K562 (cell line): ENCODE results near the gene CRAT. TPM values are rescaled to one million over a fixed set of nuclear protein-coding genes. Genes with fewer than 3 reads are reported as not detected.

Source experiments
- AFF4 ChIP-seq: sonication (generic); formaldehyde crosslinking; IDR thresholded peaks from 2 replicates; pipeline ENCODE4 v1.8.0; 2023; ENCODE audit warnings: mild to moderate bottlenecking, missing genetic modification reagents
- BDP1 ChIP-seq: IDR thresholded peaks from 3 replicates; pipeline ENCODE4 v1.6.1; 2011; ENCODE audit not compliant: insufficient read length, insufficient read depth
- GABPB2 ChIP-seq: fragments of 250-450 bp; sonication (Bioruptor Pico); conservative IDR thresholded peaks from 2 replicates; pipeline ENCODE4 v1.5.1; 2021; ENCODE audit warnings: mild to moderate bottlenecking
- HDAC2 ChIP-seq: fragments of 450-650 bp; IDR thresholded peaks from 2 replicates; pipeline ENCODE4 v1.6.1; 2016; ENCODE audit warnings: mild to moderate bottlenecking
- NFIC ChIP-seq: fragments of 450-650 bp; IDR thresholded peaks from 2 replicates; pipeline ENCODE4 v1.6.1; 2017; ENCODE audit warnings: mild to moderate bottlenecking, inconsistent platforms
- POLR3G ChIP-seq: IDR thresholded peaks from 2 replicates; pipeline ENCODE4 v1.6.1; 2011; ENCODE audit not compliant: insufficient read length, insufficient replicate concordance; ENCODE audit errors: extremely low read depth
- SETDB1 ChIP-seq: IDR thresholded peaks from one replicate; pipeline ENCODE4 v1.6.1; 2012; ENCODE audit warnings: low read length, control low read depth, inconsistent platforms
- WHSC1 ChIP-seq: IDR thresholded peaks from one replicate; pipeline ENCODE4 v1.6.1; 2012; ENCODE audit warnings: low read length, control low read depth, inconsistent platforms
- polyA plus RNA-seq, 8 experiments: library from polyadenylated mRNA; depleted of rRNA in 4 of 8; stranded (reverse) in 5 of 8; unstranded in 3 of 8; fragments of >200 nt; fragmentation: Nextera tagmentation in 2 of 8; fragmentation: Illumina TruSeq in 1 of 8; extraction: Ambion mirVana in 2 of 8; extraction: Trizol in 1 of 8; gene quantifications; 2 replicates each; pipeline versions ENCODE4 v1.2.1 to v1.2.3, GENCODE V29; 2011 to 2014; ENCODE audit warnings: inconsistent platforms in 1 of 8, missing spikeins in 1 of 8
- total RNA-seq, 7 experiments: library from RNA; depleted of rRNA in 6 of 7; stranded (reverse); fragments of >200 nt in 6 of 7; fragmentation: Illumina TruSeq in 2 of 7; extraction: Trizol in 2 of 7; gene quantifications; 2 replicates each; pipeline versions ENCODE4 v1.2.1 to v1.2.3, GENCODE V29; 2011 to 2021; ENCODE audit warnings: low replicate concordance in 1 of 7
- TF ChIP-seq, protein P1 (sequence below): fragments of 450-650 bp; formaldehyde crosslinking; IDR thresholded peaks from 2 replicates; pipeline ENCODE4 v1.4.0; 2020; ENCODE audit warnings: mild to moderate bottlenecking, moderate library complexity
- TF ChIP-seq, protein P2 (sequence below): fragments of 250-450 bp; sonication (Bioruptor Pico); IDR thresholded peaks from 2 replicates; pipeline ENCODE4 v1.5.0; 2020; ENCODE audit warnings: mild to moderate bottlenecking, borderline replicate concordance
- TF ChIP-seq, protein P3 (sequence below): fragments of 450-650 bp; IDR thresholded peaks from 2 replicates; pipeline ENCODE4 v1.6.1; 2017; ENCODE audit warnings: mild to moderate bottlenecking, moderate library complexity
- TF ChIP-seq, protein P4 (sequence below): fragments of 250-450 bp; sonication (Bioruptor Pico); IDR thresholded peaks from 2 replicates; pipeline ENCODE4 v1.4.0; 2020

Gene CRAT
- total and polyA plus RNA-seq, 9 of the 15 experiments (the other 6 are each of a cell fraction or from before 2014, with no cell fraction given) = 0.20 to 13.8 (median 5.4) TPM

DNA sequence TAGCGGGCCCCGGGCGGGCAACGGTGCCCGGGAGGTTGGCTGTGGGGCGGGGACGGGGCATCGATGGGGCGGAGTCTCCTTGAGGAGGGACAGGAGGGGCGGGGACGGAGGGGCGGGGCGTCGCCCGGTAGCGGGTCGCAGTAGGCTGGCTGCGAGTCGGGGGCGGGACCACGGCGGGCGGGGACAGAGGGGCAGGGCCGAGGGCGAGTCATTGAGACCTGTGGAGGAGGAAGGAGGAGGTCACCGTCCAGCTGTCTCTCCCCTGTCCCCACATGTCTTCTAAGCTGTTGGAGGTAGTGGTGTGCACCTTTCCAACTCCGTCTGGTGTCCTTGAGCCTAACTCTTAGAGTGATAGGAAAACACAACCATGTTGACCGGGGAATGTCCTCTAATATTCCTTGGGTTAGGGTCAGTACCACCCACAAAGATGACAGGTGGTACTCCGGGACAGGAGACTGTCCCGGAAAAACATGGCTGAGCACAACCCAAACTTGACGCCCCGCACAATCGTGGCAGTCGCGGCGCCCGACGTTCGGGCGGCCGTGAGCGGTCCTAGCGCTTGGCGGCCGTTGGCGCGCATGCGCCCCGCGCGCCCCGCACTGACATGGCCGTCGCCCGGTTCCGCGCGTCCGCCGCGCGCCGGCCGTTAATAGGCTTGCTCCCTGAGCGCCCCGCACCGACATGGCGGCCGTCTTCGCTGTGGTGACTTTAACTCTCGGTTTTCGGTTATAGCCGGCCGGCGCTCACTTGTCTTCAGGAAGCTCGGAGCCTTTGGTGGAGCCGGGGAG lies at the start of gene CRAT, which contains the start of gene PTPA (continued):
- TF ChIP-seq, protein P1, sequence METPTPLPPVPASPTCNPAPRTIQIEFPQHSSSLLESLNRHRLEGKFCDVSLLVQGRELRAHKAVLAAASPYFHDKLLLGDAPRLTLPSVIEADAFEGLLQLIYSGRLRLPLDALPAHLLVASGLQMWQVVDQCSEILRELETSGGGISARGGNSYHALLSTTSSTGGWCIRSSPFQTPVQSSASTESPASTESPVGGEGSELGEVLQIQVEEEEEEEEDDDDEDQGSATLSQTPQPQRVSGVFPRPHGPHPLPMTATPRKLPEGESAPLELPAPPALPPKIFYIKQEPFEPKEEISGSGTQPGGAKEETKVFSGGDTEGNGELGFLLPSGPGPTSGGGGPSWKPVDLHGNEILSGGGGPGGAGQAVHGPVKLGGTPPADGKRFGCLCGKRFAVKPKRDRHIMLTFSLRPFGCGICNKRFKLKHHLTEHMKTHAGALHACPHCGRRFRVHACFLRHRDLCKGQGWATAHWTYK (CRISPR knock-in tag) = peak; percentile 78
- TF ChIP-seq POLR3G = no peak
- peak; percentile 77 for TF ChIP-seq AFF4 (CRISPR knock-in tag)
- TF ChIP-seq, protein P2, sequence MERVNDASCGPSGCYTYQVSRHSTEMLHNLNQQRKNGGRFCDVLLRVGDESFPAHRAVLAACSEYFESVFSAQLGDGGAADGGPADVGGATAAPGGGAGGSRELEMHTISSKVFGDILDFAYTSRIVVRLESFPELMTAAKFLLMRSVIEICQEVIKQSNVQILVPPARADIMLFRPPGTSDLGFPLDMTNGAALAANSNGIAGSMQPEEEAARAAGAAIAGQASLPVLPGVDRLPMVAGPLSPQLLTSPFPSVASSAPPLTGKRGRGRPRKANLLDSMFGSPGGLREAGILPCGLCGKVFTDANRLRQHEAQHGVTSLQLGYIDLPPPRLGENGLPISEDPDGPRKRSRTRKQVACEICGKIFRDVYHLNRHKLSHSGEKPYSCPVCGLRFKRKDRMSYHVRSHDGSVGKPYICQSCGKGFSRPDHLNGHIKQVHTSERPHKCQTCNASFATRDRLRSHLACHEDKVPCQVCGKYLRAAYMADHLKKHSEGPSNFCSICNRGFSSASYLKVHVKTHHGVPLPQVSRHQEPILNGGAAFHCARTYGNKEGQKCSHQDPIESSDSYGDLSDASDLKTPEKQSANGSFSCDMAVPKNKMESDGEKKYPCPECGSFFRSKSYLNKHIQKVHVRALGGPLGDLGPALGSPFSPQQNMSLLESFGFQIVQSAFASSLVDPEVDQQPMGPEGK (CRISPR knock-in tag) = no peak
- TF ChIP-seq NFIC = no peak; the same call in 1 of the 2 replicates
- TF ChIP-seq, protein P3, sequence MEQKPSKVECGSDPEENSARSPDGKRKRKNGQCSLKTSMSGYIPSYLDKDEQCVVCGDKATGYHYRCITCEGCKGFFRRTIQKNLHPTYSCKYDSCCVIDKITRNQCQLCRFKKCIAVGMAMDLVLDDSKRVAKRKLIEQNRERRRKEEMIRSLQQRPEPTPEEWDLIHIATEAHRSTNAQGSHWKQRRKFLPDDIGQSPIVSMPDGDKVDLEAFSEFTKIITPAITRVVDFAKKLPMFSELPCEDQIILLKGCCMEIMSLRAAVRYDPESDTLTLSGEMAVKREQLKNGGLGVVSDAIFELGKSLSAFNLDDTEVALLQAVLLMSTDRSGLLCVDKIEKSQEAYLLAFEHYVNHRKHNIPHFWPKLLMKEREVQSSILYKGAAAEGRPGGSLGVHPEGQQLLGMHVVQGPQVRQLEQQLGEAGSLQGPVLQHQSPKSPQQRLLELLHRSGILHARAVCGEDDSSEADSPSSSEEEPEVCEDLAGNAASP = no peak
- TF ChIP-seq HDAC2 = peak; percentile 58; the same call in 1 of the 2 replicates
- TF ChIP-seq, protein P4, sequence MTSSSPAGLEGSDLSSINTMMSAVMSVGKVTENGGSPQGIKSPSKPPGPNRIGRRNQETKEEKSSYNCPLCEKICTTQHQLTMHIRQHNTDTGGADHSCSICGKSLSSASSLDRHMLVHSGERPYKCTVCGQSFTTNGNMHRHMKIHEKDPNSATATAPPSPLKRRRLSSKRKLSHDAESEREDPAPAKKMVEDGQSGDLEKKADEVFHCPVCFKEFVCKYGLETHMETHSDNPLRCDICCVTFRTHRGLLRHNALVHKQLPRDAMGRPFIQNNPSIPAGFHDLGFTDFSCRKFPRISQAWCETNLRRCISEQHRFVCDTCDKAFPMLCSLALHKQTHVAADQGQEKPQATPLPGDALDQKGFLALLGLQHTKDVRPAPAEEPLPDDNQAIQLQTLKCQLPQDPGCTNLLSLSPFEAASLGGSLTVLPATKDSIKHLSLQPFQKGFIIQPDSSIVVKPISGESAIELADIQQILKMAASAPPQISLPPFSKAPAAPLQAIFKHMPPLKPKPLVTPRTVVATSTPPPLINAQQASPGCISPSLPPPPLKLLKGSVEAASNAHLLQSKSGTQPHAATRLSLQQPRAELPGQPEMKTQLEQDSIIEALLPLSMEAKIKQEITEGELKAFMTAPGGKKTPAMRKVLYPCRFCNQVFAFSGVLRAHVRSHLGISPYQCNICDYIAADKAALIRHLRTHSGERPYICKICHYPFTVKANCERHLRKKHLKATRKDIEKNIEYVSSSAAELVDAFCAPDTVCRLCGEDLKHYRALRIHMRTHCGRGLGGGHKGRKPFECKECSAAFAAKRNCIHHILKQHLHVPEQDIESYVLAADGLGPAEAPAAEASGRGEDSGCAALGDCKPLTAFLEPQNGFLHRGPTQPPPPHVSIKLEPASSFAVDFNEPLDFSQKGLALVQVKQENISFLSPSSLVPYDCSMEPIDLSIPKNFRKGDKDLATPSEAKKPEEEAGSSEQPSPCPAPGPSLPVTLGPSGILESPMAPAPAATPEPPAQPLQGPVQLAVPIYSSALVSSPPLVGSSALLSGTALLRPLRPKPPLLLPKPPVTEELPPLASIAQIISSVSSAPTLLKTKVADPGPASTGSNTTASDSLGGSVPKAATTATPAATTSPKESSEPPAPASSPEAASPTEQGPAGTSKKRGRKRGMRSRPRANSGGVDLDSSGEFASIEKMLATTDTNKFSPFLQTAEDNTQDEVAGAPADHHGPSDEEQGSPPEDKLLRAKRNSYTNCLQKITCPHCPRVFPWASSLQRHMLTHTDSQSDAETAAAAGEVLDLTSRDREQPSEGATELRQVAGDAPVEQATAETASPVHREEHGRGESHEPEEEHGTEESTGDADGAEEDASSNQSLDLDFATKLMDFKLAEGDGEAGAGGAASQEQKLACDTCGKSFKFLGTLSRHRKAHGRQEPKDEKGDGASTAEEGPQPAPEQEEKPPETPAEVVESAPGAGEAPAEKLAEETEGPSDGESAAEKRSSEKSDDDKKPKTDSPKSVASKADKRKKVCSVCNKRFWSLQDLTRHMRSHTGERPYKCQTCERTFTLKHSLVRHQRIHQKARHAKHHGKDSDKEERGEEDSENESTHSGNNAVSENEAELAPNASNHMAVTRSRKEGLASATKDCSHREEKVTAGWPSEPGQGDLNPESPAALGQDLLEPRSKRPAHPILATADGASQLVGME (CRISPR knock-in tag) = 0 out of 2 replicates have a peak, but pooled peaks have one; percentile 34
- TF ChIP-seq BDP1 = no peak
- no peak for TF ChIP-seq GABPB2
- no peak for TF ChIP-seq WHSC1
- no peak for TF ChIP-seq SETDB1
